Lung (tissue), 12 donors: Measurements from ENCODE around the gene TMEM156. TPM values are rescaled to one million over a fixed set of nuclear protein-coding genes. Genes with fewer than 3 reads are reported as not detected.
"Not testable (repeated sequence)": the region's sequence is repeated elsewhere in the genome, so short reads cannot be mapped to it uniquely, and the experiment has no call there.

Experiments used
- ATAC-seq: fragments of 200-7000 bp; cut with Tn5 transposase; one replicate; pipeline ENCODE4 v1.9.1; 2020; ENCODE audit warnings: moderate number of reproducible peaks; ENCODE audit not compliant: insufficient read depth, low FRiP score
- DNase-seq, 3 donors: peaks; one replicate each; pipeline ENCODE4 v3.0.0-alpha.2; 2013 to 2017
- H3K27ac ChIP-seq, 2 donors: one replicate each; pipeline ENCODE4 v1.5.1; 2013; ENCODE audit warnings: mild to moderate bottlenecking in 2 of 2, moderate library complexity in 2 of 2, control low read depth in 1 of 2, inconsistent platforms in 1 of 2, low read depth in 1 of 2, low read length in 1 of 2
- H3K27me3 ChIP-seq, 3 donors: one replicate each; pipeline ENCODE4 v1.5.1; 2013; ENCODE audit warnings: low read length in 2 of 3; ENCODE audit not compliant: control insufficient read depth in 3 of 3, insufficient read depth in 3 of 3
- H3K36me3 ChIP-seq, 4 donors: one replicate each; pipeline ENCODE4 v1.5.1; 2013; ENCODE audit warnings: low read length in 4 of 4, mild to moderate bottlenecking in 1 of 4, moderate library complexity in 1 of 4; ENCODE audit not compliant: control insufficient read depth in 4 of 4, insufficient read depth in 4 of 4
- H3K4me1 ChIP-seq, 5 donors: one replicate each; pipeline ENCODE4 v1.5.1; 2013; ENCODE audit warnings: low read length in 5 of 5, mild to moderate bottlenecking in 2 of 5, moderate library complexity in 1 of 5; ENCODE audit not compliant: control insufficient read depth in 5 of 5, insufficient read depth in 5 of 5
- H3K4me3 ChIP-seq: one replicate; pipeline ENCODE4 v1.5.1; 2013; ENCODE audit warnings: mild to moderate bottlenecking, control low read depth, moderate library complexity
- H3K9ac ChIP-seq, 2 donors: one replicate each; pipeline ENCODE4 v1.5.1; 2013; ENCODE audit warnings: low read length in 2 of 2, control low read depth in 1 of 2; ENCODE audit not compliant: insufficient read depth in 1 of 2
- H3K9me3 ChIP-seq, 4 donors: one replicate each; pipeline ENCODE4 v1.5.1; 2013; ENCODE audit warnings: low read length in 3 of 4, mild to moderate bottlenecking in 1 of 4, moderate library complexity in 1 of 4; ENCODE audit not compliant: control insufficient read depth in 4 of 4, insufficient read depth in 3 of 4
- CTCF ChIP-seq: IDR thresholded peaks from 2 replicates; pipeline ENCODE4 v1.5.1; 2012; ENCODE audit warnings: mild to moderate bottlenecking; ENCODE audit errors: control extremely low read depth, extremely low read depth
- WGBS, 2 donors: extraction: QIAGEN DNeasy Blood & Tissue Kit; methylation state at CpG; one replicate each; pipeline ENCODE4 v1.1.7; 2013; 5-methylcytosine and 5-hydroxymethylcytosine counted together
- polyA plus RNA-seq, 2 donors: library from polyadenylated mRNA; stranded (reverse); fragments of 200-250 nt; gene quantifications; one replicate each; pipeline ENCODE4 v1.2.1, GENCODE V29; 2013
- total RNA-seq, 2 donors: library from RNA; depleted of rRNA in 1 of 2; stranded (reverse); fragments of >200 nt in 1 of 2; gene quantifications; one replicate each; pipeline ENCODE4 v1.2.1, GENCODE V29; 2014 to 2021
- donor health status: control.
- donor health status: control.
- donor health status: Bipolar disorder and iron deficiency.
- donor health status: healthy.
- donor health status: DM: yes; HTN: yes; CAD: no.

Gene TMEM156
- total and polyA plus RNA-seq, 4 donors: 0.95 to 3.5 (median 1.2) TPM

GRCh38 chr4:38944440-38944839 is 87.8 kb downstream of the TMEM156 start:
- Histone ChIP-seq H3K4me1 (peaks cover 0 to 6% (median 3%) of the 10 kb centered on the region in 5 donors), H3K4me3 (no peak overlapping the region), H3K9me3 (no peaks in the 10 kb centered on the region), H3K36me3 (peaks cover 7 to 18% (median 14%) of the 10 kb centered on the region in 4 donors), H3K27ac (no peak overlapping the region), H3K27me3 (no peaks in the 10 kb centered on the region), H3K9ac (no peak overlapping the region)
- ATAC-seq: no peak
- 93 to 96% methylated on average over 9 of the region's 9 CpGs for WGBS, 2 donors
- TF ChIP-seq CTCF: no peak
- no peak for DNase-seq

- 71 to 84% methylated on average over 4 of the region's 4 CpGs for WGBS, 2 donors
- ATAC-seq (no peak), DNase-seq (peak; percentile 82 to 89 (median 85))
- H3K36me3 ChIP-seq: peaks cover 14 to 25% (median 18%) of the 10 kb centered on the region in 4 donors
- H3K4me3 ChIP-seq: no peak overlapping the region
- TF ChIP-seq CTCF: no peak
- peaks cover 0 to 6% (median under 1%) of the 10 kb centered on the region in 5 donors for H3K4me1 ChIP-seq
- H3K9ac ChIP-seq: no peak overlapping the region
- no peaks in the 10 kb centered on the region for H3K27me3 ChIP-seq
- H3K9me3 ChIP-seq: no peaks in the 10 kb centered on the region
- no peak overlapping the region for H3K27ac ChIP-seq
Observed at GRCh38 chr4:38943343-38943742, 88.9 kb downstream of the TMEM156 start.

GRCh38 chr4:38941906-38942305 is 90.3 kb downstream of the TMEM156 start:
- 82 to 83% methylated on average over 3 of the region's 3 CpGs for WGBS, 2 donors

GRCh38 chr4:38940476-38940875 is 91.7 kb downstream of the TMEM156 start:
- Histone ChIP-seq H3K4me3 (no peak overlapping the region), H3K27me3 (no peaks in the 10 kb centered on the region), H3K4me1 (peaks cover 0 to 6% (median 0%) of the 10 kb centered on the region in 5 donors), H3K27ac (no peak overlapping the region), H3K9ac (no peak overlapping the region), H3K9me3 (no peaks in the 10 kb centered on the region), H3K36me3 (peaks cover 19 to 40% (median 32%) of the 10 kb centered on the region in 4 donors)
- DNase-seq: no peak
- 94 to 96% methylated on average over 3 of the region's 3 CpGs for WGBS, 2 donors
- no peak for TF ChIP-seq CTCF
- ATAC-seq: no peak

More at GRCh38 chr4:38941906-38942305, 90.3 kb downstream of the TMEM156 start:
- H3K4me3 ChIP-seq, DNase-seq, H3K4me1 ChIP-seq, H3K9me3 ChIP-seq, H3K27ac ChIP-seq, H3K9ac ChIP-seq, H3K27me3 ChIP-seq, ATAC-seq: not testable (repeated sequence)
- peaks cover 19 to 36% (median 29%) of the 10 kb centered on the region in 4 donors for H3K36me3 ChIP-seq
